ENCODE measurements around the gene GHRH.

Gene GHRH

DNA sequence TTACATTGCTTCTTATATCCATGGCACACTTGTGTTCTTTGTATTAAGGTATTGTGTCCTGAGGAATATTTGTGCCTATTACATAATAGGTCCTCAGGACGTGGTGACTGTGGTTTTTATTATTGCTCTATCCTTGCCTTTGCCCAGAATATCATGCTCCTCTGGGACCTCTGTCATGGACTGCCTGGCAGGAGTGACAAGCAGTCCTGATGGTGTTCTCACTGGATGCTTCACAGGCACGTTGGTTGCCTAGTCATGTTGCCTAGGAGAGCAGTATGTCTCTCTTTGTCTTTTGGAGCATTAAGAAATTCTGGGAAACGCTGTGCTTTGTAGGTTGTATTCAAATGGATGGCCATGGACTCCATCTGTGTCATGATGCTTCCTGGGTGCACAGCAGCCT is 57.6 kb downstream of the GHRH start:
- H3K36me3 ChIP-seq (ENCODE audit: low read depth), result peaks cover 99% of the 10 kb centered on the region
- no peaks in the 10 kb centered on the region for H3K9me3 ChIP-seq (ENCODE audit: severe bottlenecking)
- peaks cover 16% of the 10 kb centered on the region for H3K4me1 ChIP-seq (ENCODE audit: insufficient read depth, poor library complexity, severe bottlenecking)
- TF ChIP-seq, protein P1, sequence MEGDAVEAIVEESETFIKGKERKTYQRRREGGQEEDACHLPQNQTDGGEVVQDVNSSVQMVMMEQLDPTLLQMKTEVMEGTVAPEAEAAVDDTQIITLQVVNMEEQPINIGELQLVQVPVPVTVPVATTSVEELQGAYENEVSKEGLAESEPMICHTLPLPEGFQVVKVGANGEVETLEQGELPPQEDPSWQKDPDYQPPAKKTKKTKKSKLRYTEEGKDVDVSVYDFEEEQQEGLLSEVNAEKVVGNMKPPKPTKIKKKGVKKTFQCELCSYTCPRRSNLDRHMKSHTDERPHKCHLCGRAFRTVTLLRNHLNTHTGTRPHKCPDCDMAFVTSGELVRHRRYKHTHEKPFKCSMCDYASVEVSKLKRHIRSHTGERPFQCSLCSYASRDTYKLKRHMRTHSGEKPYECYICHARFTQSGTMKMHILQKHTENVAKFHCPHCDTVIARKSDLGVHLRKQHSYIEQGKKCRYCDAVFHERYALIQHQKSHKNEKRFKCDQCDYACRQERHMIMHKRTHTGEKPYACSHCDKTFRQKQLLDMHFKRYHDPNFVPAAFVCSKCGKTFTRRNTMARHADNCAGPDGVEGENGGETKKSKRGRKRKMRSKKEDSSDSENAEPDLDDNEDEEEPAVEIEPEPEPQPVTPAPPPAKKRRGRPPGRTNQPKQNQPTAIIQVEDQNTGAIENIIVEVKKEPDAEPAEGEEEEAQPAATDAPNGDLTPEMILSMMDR (IDR thresholded peaks at IDR 0.05; ENCODE audit: poor library complexity, severe bottlenecking), result no peak
- H3K27ac ChIP-seq (ENCODE audit: poor library complexity, severe bottlenecking), result no peak overlapping the region
- no peaks in the 10 kb centered on the region for H3K27me3 ChIP-seq (ENCODE audit: insufficient read depth, poor library complexity, severe bottlenecking)
- DNase-seq (ENCODE audit: low spot score), result no peak
- ATAC-seq (ENCODE audit: low read depth), result no peak
- no peak overlapping the region for H3K4me3 ChIP-seq (ENCODE audit: severe bottlenecking)

DNA sequence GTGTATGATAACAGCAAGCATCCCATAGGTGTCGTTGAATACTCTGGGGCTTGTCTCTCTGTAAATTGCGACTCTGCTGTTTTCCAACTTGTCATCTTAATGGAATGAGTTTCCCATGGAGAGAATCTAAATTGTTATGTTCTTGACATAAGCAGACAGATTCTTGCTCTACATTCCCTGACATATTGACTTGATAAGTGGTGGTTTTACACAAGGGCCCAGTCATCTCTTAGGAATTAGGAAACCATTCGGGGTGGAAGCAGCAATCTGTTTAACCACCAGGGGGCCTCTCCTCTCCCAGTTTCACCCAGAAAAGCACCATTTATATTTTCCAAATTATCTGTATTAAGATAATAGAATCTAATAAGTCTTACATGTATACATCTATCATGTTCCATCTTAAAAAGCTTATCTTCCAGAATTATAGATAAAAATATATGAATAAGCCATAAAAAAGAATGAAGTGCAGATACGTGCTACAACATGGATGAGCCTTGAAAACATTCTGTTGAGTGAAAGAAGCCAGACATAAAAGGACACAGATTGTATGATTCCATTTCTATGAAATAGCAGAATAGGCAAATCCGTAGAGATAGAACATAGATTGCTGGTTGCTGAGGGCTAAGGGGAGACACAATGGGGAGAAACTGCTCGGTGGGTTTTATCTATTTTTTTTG is 59.2 kb downstream of the GHRH start:
- H3K36me3 ChIP-seq (ENCODE audit: low read depth), result peaks cover 99% of the 10 kb centered on the region
- DNase-seq (ENCODE audit: low spot score), result no peak
- no peaks in the 10 kb centered on the region for H3K9me3 ChIP-seq (ENCODE audit: severe bottlenecking)
- peak; percentile 97 for ATAC-seq (ENCODE audit: low read depth)
- H3K27ac ChIP-seq (ENCODE audit: poor library complexity, severe bottlenecking), result peak overlapping the region; percentile 57
- H3K4me3 ChIP-seq (ENCODE audit: severe bottlenecking), result no peak overlapping the region
- H3K27me3 ChIP-seq (ENCODE audit: insufficient read depth, poor library complexity, severe bottlenecking), result no peaks in the 10 kb centered on the region
- H3K4me1 ChIP-seq (ENCODE audit: insufficient read depth, poor library complexity, severe bottlenecking), result peaks cover 11% of the 10 kb centered on the region
- TF ChIP-seq, protein P1 (IDR thresholded peaks at IDR 0.05; ENCODE audit: poor library complexity, severe bottlenecking), result peak; percentile 100

DNA sequence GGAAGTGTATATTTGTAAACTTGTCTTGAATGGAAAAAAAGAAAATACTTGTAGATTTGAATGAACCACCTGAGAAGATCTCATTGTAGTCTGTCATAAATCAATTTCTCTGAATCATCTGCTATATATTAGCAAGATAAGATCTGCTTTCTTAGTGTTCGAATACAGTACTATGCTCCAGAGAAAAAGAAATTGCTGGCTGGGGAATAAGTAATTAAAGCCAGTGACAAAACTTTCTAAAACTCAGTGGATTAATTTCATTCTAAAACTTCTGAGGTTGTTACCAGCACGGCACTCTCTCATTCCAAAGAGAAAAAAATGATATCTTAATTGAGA is 59.8 kb downstream of the GHRH start:
- Histone ChIP-seq H3K27ac (ENCODE audit: poor library complexity, severe bottlenecking) (peak overlapping the region; percentile 57), H3K4me1 (ENCODE audit: insufficient read depth, poor library complexity, severe bottlenecking) (peaks cover 11% of the 10 kb centered on the region), H3K4me3 (ENCODE audit: severe bottlenecking) (no peak overlapping the region), H3K9me3 (ENCODE audit: severe bottlenecking) (no peaks in the 10 kb centered on the region), H3K27me3 (ENCODE audit: insufficient read depth, poor library complexity, severe bottlenecking) (no peaks in the 10 kb centered on the region), H3K36me3 (ENCODE audit: low read depth) (peaks cover 99% of the 10 kb centered on the region)
- ATAC-seq (ENCODE audit: low read depth), result peak; percentile 10
- TF ChIP-seq, protein P1 (IDR thresholded peaks at IDR 0.05; ENCODE audit: poor library complexity, severe bottlenecking), result no peak
- no peak for DNase-seq (ENCODE audit: low spot score)
